NOMO-1 treated with dmso at 0.1 percent for 144 hours (cell line): ENCODE data around the gene GCNT1.
A peak's percentile ranks its signal among the peaks of the same experiment; 100 is the strongest.
"Not testable (repeated sequence)": the region's sequence is repeated elsewhere in the genome, so short reads cannot be mapped to it uniquely, and the experiment has no call there.

Experiments used
- DNase-seq: peaks from one replicate; lab custom pipeline; 2025; ENCODE audit not compliant: unreplicated experiment; lab: John Stamatoyannopoulos, UW

The GCNT1 gene

DNA sequence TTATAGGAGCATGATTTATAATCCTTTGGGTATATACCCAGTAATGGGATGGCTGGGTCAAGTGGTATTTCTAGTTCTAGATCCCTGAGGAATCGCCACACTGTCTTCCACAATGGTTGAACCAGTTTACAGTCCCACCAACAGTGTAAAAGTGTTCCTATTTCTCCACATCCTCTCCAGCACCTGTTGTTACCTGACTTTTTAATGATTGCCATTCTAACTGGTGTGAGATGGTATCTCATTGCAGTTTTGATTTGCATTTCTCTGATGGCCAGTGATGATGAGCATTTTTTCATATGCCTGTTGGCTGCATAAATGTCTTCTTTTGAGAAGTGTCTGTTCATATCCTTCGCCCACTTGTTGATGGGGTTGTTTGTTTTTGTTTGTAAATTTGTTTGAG lies 20.4 kb downstream of the GCNT1 start:
- DNase-seq: not testable (repeated sequence)

DNA sequence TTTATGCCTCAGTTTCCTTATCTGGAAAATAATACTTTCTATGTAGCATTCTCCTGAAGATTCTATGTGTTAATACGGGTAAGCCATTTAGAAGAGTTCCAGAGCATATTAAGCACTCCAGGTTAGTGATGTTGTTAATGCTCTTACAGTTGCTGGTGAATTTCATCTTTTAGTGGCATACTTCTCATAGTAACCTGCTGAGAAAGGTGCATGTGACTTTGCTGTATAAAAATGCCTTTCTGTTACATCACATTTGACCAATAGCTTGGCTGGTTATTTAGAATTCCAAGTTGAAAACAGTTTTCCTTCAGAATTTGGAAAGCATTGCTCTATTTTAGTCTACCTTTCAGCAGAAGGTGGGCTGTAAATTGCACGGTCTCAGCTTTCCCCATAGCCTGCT lies 27.2 kb downstream of the GCNT1 start:
- DNase-seq: no peak

DNA sequence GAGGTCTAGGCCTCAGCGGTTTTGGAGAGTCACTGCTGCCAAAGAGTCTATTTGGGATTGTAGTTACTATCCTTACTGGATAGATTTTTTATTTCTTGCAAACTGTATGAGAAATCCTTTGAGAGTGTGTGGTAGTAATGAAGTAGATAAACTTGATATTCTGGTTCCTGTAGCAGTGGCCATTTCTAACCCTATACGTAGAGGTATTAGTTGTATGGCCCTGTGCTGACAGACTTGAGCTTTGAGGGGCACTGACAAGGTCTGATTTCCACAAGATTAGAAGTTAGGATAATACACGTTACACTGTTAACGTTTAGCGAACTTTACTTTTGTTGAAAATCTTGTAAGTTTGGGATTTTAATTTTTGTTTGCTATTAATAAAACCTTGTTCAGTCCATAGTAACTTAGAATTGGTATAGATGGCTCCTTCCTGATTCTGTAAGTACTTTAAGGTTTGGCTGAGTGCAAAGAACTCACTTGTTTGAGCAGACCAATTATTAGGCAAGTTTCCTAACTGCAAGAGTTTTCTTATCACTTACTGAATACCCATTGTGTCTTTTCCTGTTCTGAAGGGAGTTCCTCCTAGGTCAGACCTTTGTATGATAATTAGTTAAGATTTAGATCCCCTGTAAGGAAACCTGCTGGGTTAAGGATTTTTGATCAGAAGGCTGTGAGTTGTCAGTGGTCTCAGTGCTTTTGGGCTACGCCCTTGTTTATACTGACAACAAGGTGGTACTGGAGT lies 31.4 kb downstream of the GCNT1 start:
- DNase-seq: no peak

DNA sequence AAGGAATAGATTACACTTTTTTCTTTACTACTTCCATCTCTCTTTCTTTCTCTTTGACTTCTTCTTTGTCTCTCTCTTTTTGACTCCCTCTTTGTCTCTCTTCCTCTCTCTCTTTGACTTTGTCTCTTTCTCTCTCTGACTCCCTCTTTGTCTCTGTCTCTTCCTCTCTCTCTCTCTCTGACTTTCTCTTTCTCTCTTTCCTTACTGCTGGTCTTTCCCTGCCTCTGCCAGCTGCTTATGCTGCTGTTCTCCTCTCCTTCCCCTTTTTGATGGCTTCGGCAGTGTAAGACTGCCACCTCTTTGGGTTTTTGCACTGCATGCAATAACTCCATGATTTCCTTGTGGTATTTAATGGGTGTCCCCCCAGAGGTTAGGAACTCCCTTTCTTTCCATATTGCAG lies 32.1 kb downstream of the GCNT1 start:
- DNase-seq: not testable (repeated sequence)

DNA sequence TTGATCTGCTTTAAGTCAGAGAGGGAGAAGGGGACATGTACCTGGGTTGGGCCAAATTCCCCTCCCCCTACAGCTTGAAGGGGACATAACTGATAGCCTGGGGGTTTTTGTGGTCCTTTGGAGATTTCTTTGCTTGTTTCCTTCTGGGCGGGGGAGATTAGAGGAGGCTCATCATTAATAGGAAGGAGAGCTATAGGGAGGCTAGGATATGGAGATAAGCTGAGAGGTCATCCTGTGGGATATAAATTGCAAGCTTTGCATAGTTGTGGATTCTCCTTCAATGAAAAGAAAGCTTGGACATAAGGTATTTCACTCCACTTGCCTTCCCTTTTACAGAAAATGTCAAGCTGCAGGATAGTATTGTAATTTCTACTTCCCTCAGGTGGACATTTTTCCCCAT lies 34.5 kb downstream of the GCNT1 start:
- not testable (repeated sequence) for DNase-seq

DNA sequence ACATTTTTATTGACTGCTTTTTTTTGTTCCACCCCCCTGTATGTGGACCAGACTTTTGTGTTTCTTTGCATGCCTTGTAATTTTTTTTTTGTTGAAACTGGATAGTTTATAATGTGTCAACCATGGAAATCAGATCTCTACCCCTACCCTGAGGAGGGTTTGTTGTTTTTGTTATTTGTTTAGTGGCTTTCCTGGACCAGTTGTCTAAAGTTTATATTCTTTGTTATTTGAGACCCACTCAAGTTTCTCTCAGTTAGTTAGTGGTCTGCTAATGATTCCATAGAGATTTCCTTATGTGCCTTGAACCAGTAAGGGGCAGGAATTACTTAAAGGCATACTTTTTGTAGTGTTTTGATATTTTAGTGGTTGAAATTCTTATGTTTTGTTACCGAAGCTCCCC lies 41.1 kb downstream of the GCNT1 start:
- DNase-seq: no peak

DNA sequence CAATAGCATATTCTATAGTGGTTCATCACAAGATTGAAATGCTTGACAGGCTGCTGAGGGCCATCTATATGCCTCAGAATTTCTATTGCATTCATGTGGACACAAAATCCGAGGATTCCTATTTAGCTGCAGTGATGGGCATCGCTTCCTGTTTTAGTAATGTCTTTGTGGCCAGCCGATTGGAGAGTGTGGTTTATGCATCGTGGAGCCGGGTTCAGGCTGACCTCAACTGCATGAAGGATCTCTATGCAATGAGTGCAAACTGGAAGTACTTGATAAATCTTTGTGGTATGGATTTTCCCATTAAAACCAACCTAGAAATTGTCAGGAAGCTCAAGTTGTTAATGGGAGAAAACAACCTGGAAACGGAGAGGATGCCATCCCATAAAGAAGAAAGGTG lies 43.8 kb downstream of the GCNT1 start:
- peak; percentile 10 for DNase-seq

DNA sequence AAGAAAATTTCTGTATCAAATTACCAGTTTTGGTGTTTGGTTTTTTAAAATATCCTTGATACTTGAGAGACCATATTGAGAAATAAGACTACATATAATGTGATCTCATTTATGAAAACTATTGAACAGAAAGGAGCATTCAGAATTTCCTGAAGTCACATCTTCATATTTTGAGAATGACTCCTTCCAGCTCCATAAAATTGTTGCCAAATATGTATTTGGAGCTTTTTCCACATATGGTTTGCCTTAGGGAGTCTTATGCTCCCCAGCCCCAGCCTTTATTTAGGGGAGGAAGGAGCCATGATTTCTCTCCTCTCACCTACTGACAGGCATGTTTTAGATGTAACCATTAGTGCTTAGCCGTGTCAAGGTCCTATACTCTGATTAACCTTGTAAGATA lies 51.1 kb downstream of the GCNT1 start:
- no peak for DNase-seq

DNA sequence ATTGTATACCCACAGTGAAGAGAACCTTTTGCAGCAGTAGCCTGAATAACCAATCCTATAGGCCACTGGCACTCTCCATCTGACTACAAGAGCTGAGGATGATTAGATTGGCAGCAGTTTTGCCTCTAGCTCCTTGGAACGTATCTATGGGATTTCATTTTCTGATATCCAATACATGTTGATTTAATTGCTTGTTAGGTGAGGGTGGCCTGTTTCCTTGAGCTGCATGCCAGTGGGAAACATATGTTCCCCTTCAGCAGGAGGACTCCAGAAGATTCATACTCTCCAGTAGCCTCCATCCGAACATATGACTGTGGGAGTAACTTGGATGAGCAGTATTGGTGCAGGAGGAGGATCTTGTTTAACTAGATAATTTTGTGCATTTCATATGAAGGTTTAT lies 51.5 kb downstream of the GCNT1 start:
- no peak for DNase-seq

DNA sequence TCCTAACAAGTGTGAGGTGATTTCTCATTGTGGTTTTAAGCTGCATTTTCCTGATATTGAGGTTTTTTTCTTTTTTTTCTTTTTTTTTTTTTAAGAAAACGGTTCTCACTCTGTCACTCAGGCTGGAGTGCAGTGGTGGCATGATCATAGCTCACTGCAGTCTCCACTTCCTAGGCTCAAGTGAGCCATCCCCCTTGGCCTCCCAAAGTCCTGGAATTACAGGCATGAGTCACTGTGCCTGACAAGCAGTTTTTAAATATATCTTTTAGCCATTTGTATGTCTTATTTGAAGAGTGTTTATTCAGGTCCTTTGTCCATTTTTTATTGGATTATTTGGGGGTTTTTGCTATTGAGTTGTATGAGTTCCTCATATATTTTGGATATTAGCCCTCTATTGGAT lies 53.8 kb downstream of the GCNT1 start:
- no peak for DNase-seq

DNA sequence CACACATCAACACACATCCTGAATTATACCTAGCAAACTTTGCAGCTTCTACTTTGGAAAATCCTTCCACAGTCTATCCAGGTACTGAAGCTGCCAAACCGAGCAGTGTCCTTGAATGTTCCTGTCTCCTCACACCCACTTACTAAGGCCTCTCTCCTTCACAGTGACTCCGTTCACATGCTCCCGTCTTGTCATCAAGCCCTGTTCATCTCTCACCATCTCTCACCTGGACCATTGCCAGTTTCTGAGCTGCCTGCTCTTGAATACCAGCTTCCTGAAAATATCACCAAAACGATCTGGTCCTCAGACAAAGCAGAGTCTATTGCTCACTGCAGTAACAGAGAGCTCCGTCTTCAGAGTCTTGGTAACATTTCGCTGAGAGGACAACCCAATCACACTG lies 57.4 kb downstream of the GCNT1 start:
- no peak for DNase-seq

DNA sequence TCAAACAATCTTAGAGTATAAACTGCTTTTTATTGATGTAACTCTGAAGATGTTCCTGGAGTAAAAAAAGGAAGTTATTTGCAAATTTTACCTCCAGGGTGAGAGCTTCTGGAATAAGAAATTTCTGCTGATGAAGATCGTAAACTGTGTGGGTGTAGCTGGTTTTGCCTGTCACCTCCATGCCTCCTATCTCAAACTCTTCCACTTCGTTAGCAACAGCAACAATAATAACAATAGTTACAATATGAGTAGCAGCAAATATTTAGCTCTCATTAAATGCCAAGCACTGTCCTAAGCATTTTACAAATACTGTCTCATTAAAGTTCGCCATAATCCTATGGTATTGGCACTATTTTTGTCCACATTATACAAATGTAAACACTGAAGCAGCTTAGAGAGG lies 57.9 kb downstream of the GCNT1 start:
- no peak for DNase-seq

DNA sequence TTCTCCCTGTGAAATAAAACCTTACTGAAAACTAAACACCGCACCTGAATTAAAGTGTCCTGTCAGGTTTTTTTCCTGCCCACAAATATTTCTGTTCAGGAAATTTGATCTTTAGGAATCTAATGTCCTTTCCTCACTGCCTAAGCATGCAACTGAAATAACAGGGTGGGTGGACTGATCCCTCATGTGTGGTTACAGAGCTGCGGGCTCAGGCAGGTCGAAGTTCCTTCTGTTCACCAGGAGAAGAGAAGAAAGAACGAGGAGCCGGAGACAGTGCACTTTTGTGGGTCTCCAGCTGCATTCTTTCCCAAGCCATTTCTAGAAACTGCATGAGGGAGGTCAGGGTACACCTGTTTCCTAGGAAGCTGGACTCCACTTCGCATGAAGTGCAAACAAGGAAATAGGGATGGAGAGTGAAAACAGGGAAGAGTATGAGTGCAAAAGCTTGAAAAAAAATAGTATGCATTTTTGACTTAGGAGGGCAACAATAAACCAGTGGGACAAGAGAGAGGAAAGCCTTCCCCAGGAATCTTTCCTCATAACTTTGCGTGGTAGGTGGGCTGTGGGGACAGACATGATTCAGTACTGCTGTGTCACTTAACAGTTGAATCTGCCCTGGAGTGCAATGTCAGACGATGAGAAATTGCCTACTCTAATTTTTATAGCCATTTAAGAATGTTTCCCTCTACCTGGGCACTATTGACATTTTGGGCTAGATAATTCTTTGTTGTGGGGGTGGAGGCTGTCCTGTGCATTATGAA lies 60.3 kb downstream of the GCNT1 start:
- DNase-seq: no peak

DNA sequence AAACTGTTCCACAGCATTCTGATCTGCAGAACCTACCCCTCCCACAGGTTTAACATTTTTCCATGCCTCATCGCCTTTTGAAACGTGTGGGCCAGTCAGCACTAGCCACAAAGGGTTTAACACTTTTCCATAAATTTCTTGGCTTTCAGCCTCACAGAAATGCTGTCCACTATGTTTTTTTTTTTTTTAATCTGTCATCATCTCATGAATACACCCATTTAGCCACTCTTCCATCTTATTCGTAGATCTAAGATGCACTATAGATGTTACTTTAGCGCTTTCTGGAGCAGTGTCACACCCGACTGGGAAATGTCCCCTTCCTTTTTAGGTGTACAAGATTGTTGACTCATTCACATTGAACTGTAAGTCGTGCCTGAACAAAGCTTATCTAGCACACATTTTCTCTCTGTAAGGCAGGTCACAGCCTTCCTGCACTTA lies 62.3 kb downstream of the GCNT1 start:
- DNase-seq: no peak

DNA sequence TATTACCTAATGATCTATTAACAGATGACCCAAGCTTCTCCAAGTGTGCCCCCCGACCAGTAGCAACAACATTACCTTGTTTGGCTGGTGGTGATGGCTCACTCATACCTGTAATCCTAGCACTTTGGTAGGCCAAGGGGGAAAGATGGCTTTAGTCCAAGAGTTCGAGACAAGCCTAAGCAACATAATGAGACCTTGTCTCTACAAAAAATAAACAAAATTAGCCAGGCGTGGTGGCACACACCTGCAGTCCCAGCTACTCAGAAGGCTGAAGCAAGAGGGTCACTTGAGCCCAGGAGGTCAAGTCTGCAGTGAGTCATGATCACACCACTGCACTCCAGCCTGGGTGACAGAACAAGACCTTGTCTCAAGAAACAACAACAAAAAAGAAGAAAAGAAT lies 62.9 kb downstream of the GCNT1 start:
- DNase-seq: no peak

DNA sequence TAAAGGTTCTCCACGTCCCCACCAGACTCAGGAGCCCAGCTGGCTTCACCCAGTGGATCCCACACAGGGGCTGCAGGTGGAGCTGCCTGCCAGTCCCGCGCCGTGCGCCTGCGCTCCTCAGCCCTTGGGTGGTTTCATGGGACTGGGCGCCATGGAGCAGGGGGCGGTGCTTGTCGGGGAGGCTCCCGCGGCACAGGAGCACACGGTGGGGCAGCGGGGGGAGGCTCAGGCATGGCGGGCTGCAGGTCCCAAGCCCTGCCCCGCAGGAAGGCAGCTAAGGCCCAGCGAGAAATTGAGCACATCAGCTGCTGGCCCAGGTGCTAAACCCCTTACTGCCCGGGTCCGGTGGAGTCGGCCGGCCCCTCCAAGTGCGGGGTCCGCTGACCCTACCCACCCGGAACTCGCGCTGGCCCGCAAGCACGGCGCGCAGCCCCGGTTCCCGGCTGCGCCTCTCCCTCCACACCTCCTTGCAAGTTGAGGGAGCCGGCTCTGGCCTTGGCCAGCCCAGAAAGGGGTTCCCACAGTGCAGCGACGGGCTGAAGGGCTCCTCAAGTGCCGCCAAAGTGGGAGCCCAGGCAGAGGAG lies 64.7 kb downstream of the GCNT1 start:
- not testable (repeated sequence) for DNase-seq

DNA sequence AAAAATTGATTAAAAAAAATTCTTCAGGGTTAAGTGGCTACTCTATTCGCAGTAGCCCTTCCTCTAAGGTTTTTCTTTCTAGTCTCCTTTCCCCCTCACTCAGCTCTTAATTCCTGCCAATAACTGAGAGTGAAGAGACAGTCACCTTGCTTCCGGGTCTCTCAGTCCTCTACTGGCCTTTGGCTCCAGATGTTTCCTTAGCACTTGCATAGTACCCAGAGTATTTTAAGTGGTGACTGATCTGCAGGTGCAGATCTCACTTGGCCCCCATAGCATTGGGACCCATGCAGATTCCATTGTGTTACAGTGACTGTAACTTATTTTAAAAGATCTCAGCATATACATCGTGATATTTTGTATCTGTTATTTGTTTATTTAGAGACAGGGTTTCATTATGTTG lies 66.2 kb downstream of the GCNT1 start:
- DNase-seq: no peak

DNA sequence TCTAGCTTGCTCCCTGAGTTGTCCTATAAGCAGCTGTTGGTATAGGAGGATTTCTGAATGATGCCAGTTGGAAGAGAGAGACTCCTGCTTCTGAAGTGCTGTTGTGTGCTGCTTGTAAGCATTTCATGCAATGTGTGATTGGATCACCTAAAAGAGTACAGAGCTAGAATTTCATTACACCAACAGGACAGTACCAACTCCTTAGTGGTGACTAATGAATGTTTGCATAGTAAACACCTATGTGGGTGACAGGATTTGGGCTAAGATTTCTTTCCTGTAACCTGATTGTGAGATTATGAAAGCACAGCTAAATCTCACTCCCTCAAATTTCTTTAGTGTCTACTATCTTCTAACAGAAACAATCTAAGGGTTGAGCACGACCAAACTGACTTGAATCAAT lies 67.0 kb downstream of the GCNT1 start:
- no peak for DNase-seq

DNA sequence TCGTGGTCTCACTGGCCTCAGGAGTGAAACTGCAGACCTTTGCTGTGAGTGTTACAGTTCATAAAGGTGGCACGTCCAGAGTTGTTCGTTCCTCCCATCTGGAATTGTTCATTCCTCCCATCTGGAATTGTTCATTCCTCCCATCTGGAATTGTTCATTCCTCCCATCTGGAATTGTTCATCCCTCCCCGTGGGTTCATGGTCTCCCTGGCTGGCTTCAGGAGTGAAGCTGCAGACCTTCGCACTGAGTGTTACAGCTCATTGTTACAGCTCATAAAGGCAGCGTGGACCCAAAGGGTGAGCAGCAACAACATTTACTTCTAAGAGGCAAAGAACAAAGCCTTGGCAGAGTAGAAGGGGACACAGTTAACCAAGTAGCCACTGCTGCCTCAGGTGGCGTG lies 69.1 kb downstream of the GCNT1 start:
- DNase-seq: no peak

DNA sequence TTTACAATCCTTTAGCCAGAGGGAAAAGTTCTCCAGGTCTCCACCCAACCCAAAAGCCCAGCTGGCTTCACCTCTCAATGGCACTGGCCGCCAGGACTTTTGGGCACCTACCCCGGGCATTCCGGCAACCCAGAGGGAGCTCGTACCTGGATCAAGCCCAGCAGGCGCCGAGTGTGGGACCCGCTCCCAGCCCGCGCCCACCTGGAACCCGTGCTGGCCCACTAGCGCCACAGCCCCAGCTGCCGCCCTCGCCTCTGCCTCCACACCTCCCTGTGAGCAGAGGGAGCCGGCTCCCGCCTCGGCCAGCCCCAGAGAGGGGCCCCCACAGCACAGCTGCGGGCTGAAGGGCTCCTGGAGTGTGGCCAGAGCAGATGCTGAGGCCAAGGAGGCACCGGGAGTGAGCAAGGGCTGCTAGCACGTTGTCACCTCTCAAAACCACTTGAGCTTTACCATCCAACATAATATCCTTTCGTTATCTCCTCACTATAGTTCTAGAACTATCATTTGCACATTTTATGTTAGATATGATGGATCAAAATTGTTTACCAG lies 69.7 kb downstream of the GCNT1 start:
- DNase-seq: no peak

DNA sequence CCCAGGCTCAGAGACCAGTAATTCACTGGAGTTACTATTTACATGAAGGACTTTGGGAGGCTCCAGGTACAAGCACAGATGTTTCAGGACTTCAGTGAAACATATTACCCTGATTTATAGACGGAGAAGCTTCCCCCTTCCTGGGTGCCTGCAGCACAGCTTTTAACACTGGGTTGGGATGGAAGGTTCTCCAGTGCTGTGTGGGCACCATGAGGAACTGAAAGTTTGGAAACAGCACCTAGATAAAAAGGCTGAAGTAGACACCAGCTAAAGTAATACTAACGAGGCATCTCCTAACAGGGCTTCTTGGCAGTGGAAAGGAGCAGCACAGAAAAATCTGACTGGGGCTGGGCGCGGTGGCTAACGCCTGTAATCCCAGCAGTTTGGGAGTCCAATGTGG lies 70.7 kb downstream of the GCNT1 start:
- DNase-seq: no peak
